ENCODE data around the gene B3GNT9. TPM values are rescaled to one million over a fixed set of nuclear protein-coding genes. Genes with fewer than 3 reads are reported as not detected.
A peak's percentile ranks its signal among the peaks of the same experiment; 100 is the strongest.

B3GNT9 gene
- total RNA-seq, 1 experiment from 2014 or later: 3.8 TPM

GRCh38 chr16:67164599-67165061 is 13.8 kb upstream of the B3GNT9 start, which contains the start of gene HSF4:
Gene HSF4, plus strand, starts transcription at chr16:67164745. Its CDS starts 67 bp downstream, at chr16:67164812.
- ATAC-seq (peak; percentile 42), DNase-seq (ENCODE audit: low read depth, low spot score) (no peak)
- peak within 1 kb of the TSS; percentile 65 for H3K4me2 ChIP-seq (ENCODE audit: low read length)
- no peaks in the 10 kb centered on the region for H3K36me3 ChIP-seq (ENCODE audit: control insufficient read depth in 1 of 2, insufficient read depth in 2 of 2, low read length in 2 of 2)
- H3K4me3 ChIP-seq (replicated peaks in 1 of 2; ENCODE audit: low read depth in 1 of 2, low read length in 2 of 2): peak within 1 kb of the TSS in 1 of 2 experiments; percentile 26; a peak in 3 of 4 replicates
- POLR2A ChIA-PET: no interaction called here
- RAD21 ChIA-PET (ENCODE audit: low non-redundant PET in 1 of 2, low total read pairs in 2 of 2, uncharacterized antibody in 2 of 2, unreplicated experiment in 2 of 2): no interaction called here
- CTCF ChIA-PET: no interaction called here
- H3K9me3 ChIP-seq (ENCODE audit: control insufficient read depth in 1 of 2, insufficient read depth in 1 of 2, low read depth in 1 of 2, low read length in 2 of 2): no peaks in the 10 kb centered on the region
- H3K27me3 ChIP-seq (ENCODE audit: insufficient read depth, low read length): no peaks in the 10 kb centered on the region
- no peaks in the 10 kb centered on the region for H4K20me1 ChIP-seq (ENCODE audit: insufficient read depth)
- peak within 1 kb of the TSS; percentile 58; the same call in 1 of the 2 replicates for H3K27ac ChIP-seq (ENCODE audit: low read depth, low read length)
- H3K79me2 ChIP-seq (ENCODE audit: insufficient read depth, low read length): no peaks in the 10 kb centered on the region; the same call in 1 of the 2 replicates
- no peak within 1 kb of the TSS for H2AFZ ChIP-seq (ENCODE audit: low read depth, low read length, poor library complexity, severe bottlenecking)
- no peak for TF ChIP-seq JUND (IDR thresholded peaks at IDR 0.05)
- TF ChIP-seq SIN3A (IDR thresholded peaks at IDR 0.05; ENCODE audit: low read depth): no peak
- TF ChIP-seq YY1 (IDR thresholded peaks at IDR 0.05; ENCODE audit: extremely low read depth, insufficient replicate concordance, low read depth, low read length): no peak
- TF ChIP-seq ATF3 (IDR thresholded peaks at IDR 0.05): no peak
- TF ChIP-seq CEBPB (IDR thresholded peaks at IDR 0.05; ENCODE audit: low read depth): no peak
- TF ChIP-seq SP1 (IDR thresholded peaks at IDR 0.05; ENCODE audit: low read depth): no peak
- TF ChIP-seq POLR2AphosphoS5 (IDR thresholded peaks at IDR 0.05; ENCODE audit: low read depth, low read length): peak; percentile 16; the same call in 1 of the 2 replicates
- TF ChIP-seq TCF7L2 (IDR thresholded peaks at IDR 0.05; ENCODE audit: borderline replicate concordance, extremely low read depth, insufficient read depth, insufficient read length): peak; percentile 24
- TF ChIP-seq ZBTB33 (IDR thresholded peaks at IDR 0.05; ENCODE audit: extremely low read depth, insufficient replicate concordance, low read length): no peak
- H3K4me1 ChIP-seq (ENCODE audit: control insufficient read depth in 1 of 2, insufficient read depth in 2 of 2, low read length in 2 of 2): peaks cover 25 to 34% of the 10 kb centered on the region in 2 experiments
- no TSS peak for BruUV-seq (replicated peaks)
- no peaks in the 10 kb centered on the region for H3K9me2 ChIP-seq (ENCODE audit: insufficient read depth)
- intact Hi-C loops (cut with micrococcal nuclease): no loop called here
- peak within 1 kb of the TSS; percentile 52 for H3K9ac ChIP-seq (ENCODE audit: low read length)

Data from HCT116 (cell line).